HG03280 (cell line): ENCODE data around the gene CCDC57.

Experiments
- ATAC-seq: cut with Tn5 transposase; IDR thresholded peaks from one replicate; pipeline ENCODE4 v1.9.1; 2021; ENCODE audit warnings: mild to moderate bottlenecking, moderate library complexity; ENCODE audit not compliant: unreplicated experiment

The CCDC57 gene

DNA sequence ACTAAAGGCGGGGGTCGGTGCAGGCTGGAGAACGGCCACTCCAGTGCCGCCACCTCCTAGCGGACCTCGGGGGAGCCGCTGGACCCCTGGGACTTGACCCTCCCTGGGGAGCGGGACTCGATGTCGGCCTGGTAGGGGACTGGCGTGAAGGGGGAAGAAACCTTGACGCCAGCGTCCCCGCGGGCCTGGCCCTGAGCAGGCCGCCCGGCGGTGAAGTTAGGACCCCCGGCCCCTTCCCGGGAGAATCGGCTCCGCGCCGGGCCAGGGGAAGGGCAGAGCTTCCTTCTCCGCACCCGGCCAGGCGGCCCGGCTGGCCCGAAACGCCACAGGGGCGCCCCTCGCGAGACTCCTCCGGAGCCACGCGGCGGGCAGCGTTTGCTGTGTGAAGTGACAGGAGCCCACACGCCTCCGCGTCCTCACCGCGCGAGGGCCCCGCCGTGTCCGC, 147.4 kb downstream of the CCDC57 start:
- peak; percentile 14 for ATAC-seq

DNA sequence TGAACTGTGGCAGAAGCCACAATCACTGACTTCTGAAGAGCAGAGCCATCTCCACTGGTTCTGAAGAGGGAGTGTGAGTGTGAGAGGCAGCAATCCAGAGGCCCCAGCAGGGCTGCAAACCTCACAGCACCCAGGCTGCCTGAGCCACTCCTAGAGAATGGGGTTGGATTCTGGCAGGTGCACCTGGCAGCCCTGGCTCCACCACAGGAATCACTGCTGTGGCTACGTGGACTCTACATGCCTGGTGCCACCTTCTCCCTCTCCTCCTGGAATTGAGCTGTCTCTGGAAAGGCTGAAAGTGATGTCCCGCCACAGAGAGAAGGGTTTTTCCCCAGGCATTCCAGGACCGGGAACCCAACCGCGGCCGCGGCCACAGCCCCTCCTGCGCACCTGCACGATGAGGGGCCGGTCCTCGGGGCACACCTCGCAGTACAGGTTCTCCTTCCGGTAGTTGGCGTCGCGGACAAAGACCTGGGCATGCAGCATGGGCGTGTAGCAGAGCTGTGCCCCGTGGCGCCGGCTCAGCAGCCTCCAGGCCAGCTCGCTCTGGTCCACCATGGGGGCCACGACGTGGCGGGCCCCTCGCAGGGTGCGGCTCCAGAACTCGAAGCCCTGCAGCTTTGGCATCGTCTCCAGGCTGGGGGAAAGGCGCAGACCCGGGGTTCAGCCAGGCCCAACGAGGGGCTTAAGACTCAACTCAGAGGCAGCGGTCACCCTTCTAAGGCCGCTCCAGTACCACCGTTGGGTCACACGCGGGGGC, 148.0 kb downstream of the CCDC57 start:
- ATAC-seq, result no peak

DNA sequence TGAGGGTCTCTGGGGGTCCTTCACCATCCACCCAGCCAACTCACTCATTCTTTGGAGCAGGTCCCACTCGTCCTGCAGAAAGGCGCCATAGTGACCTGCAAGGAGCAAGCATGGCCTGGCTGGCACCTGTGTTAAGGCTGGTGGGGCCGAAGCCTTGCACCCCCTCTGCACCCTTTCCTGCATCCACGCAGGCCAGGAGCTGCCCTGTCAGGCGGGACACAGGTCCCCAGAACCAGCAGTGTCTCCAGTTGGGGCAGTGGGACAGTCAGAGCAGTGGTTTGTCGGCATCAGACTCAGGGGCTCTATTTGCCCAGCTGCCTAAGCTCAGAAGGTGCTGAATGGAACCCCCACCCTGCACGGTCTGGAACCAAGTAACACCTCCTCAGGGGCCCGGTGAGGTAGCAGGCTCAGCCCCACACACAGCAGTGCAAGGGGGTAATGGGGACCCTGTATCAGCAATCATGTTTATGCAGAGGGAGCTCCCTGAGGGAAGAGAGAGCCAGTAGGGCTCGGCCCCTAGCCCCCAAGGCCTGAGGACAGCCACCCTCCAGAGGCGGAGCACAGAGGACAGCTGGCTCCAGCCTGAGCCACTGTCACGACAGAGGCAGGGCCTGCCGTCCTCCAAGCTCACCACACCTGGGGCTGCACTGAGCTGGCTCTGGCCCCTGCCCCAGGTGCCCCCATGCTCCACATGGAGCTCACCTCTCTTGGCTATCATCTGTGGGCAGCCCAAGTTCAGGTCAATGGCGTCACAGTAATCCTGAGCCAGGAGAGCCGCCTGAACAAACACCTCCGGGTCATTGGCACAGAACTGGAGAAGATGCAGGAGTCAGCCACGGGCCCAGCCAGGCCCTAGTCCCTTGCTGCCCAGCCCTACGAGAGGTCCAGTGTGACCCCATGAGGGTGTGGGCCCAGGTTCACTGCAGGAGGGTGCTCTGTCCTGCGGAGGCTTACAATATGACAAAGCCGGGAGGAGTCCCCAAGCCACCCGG, 148.9 kb downstream of the CCDC57 start:
- no peak for ATAC-seq

DNA sequence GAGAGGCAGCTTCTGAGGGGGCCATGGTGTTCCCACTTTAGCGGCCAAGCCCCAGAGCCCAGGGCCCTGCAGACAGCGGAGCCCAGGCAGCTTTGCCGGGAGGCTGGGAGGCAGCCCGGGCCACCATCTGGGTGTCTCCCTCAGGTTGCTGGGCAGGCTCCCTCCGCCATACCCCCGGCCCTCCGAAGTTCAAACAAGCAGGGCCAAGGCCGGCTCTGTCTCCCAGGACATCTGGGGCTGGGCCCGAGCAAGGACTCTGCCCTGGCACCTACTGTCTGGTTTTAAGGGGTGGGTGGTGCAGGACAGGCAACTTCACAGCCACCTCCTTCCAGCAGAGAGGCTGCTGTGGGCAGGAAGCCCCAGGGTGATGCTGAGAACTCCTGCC, 149.7 kb downstream of the CCDC57 start:
- no peak for ATAC-seq

DNA sequence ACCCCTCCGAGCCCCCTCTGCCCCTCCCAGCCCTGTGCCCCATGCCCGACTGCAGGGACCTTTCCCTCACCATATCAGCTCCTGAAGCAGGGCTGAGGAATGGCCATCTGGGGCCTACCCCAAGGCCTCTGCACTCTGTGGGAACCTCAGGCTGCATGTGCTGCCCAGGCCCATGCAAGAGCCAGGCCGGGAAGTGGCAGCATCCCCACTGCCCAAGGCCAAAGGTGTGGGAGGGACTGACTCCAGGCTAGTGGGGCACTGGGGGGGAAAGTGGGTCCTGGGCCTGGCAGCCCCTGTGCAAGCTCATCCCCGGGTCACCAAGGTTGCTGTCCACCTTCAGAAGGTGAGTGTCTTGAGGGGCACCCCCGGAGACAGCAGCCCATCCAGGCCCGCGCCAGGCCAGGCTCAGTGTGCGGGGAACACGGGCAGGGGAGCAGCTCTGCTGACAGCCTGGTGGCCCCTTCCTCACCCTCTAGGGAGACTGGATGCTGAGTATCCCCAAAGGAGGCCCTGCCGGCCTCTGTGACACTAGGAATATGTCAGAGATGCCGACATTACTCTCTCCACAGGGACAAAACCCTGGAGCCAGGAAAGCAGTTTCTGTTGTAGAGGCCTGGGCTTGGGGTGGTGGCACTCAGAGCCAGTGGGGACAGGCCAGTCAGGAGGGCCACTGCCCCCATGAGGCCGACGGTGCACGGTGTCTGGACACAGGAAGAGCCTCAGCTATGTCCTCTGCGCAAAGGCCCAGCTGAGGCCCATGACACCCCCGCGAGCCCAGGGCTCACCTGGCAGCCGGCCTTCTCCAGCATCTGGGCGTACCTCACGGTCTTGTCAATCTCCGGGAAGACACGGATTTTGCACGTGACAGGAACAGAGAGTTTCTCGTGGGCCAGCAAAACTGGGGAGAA, 150.3 kb downstream of the CCDC57 start:
- no peak for ATAC-seq

DNA sequence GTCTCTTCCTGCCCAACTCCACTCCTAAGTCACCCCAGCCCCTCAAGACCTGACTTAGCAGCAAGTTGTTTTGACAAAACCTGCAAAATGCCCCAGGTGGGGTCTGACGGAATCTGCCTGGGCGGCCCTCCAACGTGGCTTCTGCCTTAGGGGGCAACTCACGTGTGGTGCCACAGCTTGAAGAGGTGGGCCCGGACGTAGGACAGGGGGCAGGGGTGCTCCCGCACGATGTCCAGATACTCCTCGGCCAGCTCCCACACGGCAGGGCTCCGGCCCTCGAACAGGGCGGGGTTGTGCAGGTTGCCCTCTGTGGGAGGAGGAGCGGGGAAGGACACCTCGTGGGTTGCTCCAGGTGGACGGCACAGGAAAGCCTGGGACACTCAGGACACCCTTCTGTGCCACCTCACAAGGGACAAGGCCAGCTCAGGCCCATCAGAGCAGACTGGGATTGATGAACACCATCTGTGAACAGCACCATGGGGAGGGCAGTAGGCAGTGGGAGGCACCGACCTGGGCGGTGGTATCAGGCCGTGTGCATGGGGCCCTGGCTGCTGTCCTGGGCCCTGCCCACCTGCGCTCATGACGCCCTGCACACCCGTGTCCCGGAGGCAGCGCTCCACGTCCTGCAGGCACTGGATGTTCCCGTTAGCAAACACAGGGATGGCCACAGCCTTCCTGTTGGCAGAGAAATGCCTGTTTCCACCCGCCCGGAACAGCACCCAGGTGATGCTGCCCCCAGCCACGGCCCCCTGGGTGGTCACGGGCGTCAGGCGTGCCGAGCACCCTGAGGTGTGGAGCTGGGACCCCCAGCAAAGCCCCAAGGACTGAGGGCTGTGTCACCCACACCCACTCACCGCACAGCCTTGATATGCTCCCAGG, 151.4 kb downstream of the CCDC57 start:
- ATAC-seq, result no peak

DNA sequence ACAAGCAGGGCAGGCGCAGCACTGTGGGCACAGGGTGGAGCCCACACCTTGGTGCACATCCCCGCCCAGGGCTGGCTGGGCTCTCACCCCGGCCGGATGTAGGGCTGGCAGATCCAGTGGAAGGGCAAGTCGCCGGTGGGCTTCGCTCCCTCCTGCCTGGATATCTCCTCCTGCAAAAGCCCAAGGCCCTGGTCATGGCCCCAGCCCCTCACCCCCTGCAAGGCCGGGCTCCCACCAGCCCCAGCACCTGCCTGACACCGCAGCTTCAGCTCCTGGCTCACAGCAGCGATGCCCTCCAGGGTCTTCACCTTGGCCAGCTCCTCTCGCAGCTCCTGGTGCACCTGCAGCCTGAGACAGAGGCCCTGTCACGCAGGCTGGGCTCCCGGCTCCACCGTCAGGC, 152.0 kb downstream of the CCDC57 start:
- ATAC-seq, result no peak

DNA sequence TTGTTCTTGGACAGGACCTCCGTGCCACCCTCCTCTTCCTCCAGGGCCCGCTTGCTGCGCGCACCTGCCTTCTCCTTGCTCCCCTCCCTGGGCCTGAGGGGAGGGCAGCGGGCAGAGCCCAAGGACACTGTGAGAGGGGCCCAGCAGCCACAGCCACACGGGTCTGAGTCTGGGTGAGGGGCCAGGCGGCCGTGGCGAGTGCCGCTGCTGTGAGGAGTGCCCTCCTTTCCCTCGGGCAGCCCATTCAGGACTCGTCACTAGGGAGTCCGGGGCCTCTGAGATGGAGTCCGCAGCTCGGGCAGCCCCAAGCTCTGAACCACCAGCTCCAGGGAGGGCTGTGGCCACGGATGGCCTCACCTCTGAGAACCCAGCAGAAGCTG, 152.7 kb downstream of the CCDC57 start:
- ATAC-seq, result no peak

DNA sequence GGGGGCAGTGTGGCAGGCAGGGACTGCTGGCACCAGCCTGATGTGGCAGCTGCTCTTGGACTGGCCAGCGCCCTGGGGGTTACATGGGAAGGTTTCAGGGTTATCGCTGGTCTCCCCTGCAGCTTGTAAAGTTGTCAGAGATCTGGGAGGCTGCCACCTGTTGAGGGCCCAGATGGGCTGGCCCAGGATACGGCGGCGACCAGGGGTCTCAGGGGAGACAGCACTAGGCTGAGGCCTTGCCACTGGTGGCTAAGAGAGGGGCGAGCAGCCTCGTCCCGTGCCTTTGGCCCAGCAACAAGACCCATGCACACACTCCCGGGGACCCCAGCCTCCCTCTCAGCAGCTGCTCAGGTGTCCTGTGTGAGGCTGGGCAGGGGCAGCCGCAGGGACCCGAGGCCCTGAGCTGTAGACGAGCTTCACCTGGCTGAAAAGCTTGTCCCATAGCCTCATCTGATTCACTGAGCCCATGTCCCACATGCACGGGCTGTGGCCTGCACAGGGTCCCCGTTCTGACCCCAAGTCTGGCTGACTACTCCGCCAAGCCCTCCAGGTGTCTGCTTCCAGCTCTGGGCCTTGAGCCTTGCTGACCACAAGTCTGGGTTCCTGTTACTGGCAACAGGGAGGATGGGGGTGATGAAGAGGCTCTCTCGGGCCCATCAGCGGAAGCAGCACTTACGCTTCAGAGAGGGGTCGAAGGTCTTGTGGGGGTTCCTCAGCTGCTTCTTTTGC, 153.2 kb downstream of the CCDC57 start:
- ATAC-seq, result no peak

DNA sequence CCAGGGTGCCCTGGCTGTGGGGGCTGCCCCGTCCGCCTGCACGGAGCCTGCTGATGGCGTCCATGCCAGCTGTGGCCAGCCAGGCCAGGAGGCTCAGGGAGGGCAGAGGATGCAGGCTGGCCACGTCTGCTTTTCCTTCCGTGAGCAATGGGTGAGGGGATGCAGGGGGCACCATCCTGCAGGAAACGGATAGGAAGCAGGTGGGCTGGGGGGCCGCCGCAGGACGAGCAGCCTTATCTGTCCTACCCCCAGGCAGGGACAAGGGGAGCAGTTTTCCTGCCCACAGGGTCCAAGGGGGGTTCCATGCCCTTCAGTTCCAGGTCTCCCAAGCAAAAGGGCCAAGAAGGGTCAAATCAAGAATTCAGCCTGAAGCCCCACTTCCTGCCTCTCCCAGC, 153.8 kb downstream of the CCDC57 start:
- ATAC-seq, result no peak

DNA sequence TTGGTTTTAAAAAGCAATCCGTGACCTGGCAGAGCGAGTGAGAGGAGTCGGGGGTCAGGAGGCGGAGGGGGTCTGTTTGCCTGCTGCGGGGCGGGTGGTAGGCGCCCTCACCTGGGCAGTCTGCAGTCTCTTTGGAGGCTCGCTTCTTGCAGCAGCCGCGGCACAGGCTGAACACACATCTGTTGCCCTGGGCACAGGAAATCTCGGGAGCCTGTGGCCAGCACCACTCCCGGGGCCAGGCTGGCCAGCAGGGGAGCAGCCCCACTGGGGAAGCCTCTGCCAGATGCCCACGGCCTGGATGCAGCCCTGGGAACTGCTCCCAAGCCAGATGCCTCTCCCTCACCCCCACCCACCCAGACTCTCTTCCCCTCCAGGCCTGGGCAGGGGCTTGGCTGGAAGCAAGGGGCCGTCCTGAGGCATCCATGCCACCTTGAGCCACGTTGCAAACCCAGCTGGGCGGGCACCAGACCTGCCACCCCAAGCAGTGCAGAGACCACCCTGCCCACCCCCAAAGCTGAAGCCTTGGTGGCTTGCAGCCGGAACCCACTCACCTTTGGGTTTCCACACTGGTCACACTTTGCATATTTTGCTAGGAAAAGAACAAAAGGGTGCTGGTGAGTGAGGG, 154.3 kb downstream of the CCDC57 start:
- ATAC-seq, result no peak

DNA sequence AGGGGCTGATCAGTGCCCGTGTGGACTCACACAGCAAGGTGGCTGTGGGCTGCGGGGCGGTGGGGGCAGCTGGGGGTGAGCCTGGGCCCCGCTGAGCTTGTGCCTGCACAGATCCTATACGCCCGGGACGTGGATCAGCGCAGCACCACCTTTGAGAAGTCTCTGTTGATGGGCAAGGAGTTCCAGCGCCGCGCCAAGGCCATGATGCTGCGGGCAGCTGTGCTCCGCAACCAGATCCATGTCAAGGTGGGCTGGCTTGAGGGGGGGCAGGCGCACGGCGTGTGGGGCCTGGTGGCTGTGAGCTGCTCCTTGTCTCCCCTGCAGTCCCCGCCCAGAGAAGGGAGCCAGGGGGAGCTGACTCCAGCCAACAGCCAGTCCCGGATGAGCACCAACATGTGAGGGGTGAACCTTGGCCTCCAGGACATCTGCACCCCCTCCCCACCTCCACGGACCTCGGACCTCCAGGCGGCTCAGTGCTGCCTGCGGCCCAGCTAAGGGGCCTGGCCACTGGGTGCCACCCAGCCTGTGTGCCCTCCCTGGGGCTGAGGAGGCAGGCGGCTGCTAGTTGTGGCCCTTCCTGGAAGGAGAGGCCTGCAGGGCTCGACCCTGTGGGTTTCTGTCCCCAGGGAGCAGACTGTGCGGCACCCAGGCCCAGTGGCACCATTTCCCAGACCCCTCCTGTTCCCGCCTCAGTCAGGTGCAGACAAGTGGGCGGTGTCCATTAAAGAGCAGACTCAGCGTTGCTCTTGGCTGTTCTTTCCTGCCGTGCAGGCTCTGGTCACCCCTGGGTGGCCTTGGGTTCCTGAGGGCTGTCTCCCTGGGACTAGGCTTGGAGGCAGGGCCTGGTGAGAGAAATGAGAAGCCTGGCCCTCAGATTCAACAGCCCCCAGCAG, 155.7 kb downstream of the CCDC57 start:
- ATAC-seq, result no peak

DNA sequence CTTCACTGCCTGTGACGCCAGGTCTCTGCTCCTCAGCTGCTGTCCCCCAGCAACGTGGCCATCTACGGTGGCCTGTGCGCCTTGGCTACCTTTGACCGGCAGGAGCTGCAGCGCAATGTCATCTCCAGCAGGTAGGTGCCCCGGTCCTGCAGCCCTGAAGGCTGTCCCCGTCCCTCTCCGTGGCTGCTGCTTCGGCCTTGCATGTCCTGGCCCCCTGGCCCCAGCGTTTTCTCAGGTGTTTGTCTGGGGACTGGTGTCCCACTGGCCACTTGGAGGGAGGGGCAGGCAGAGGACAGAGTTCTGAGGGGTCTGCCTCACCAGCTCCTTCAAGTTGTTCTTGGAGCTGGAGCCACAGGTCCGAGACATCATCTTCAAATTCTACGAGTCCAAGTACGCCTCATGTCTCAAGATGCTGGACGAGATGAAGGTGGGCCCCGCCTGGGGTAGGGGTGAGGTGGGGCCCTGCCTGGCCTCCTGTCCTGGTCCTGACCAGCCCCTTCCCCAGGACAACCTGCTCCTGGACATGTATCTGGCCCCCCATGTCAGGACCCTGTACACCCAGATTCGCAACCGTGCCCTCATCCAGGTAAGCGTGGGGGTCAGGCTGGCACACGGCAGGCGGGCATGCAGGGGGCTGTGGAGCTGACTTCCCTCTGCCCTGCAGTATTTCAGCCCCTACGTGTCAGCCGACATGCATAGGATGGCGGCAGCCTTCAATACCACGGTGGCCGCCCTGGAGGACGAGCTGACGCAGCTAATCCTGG, 156.5 kb downstream of the CCDC57 start:
- ATAC-seq, result no peak

DNA sequence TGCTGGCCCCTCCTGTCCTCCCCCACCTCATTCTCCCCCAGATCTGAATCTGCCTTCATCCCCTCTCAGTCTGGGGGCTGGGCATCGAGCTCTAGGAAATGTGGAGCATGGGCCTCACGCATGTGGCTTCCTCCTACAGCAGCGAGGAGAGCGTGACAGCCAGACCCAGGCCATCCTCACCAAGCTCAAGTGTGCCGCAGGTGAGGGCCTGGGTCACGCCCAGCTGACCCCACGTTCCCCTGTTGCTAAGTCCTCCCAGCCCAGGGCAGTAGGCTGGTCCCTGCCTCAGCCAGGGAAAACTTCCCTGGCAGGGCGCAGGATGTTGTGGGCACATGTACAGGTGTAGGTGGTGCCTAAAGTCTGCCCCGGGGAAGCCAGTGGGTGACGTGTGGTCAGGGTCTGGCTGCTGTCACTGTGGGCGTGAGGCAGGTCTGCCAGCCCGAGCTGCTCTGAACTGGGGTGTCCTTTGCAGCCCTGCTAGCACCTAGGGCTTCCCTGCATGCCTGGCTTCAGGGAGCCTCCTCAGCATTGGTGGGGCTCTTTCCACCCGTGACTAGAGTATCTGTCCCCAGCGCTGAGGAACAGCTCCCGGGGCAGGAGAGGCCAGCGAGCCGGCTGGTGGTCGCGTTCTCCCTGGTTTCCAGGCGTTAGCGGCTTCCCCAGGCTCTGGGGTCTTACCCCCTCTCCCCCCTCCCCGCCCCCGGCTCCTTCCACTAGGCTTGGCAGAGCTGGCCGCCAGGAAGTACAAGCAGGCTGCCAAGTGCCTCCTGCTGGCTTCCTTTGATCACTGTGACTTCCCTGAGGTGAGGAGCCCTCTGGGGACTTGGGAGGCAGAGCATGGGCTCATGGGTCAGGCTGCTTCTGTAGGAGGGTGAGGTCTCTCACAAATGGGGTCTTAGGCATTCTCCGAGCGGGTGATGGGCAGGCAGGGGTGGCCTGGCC, 157.3 kb downstream of the CCDC57 start:
- no peak for ATAC-seq

DNA sequence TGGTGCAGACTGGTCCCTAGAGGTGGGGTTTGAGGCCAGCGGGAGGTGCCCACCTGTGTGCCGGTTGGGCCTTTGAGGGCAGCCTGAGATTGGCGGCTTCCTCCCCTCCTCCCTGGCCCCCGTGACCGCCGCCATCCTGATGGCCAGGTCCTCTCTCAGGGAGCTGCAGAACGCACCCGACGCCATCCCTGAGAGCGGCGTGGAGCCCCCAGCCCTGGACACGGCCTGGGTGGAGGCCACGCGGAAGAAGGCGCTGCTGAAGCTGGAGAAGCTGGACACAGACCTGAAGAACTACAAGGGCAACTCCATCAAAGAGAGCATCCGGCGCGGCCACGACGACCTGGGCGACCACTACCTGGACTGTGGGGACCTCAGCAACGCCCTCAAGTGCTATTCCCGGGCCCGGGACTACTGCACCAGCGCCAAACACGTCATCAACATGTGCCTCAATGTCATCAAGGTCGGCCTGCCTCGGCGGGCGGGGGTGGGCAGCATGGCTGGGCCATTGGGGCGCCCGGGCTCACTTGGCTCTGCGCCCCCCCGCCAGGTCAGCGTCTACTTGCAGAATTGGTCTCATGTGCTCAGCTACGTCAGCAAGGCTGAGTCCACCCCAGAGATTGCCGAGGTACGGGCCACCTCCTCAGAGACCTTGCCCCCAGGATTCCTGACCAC, 158.2 kb downstream of the CCDC57 start:
- ATAC-seq, result no peak
